HTR-8/SVneo (cell line): ENCODE results near the gene GNS.
A peak's percentile ranks its signal among the peaks of the same experiment; 100 is the strongest.

Experiments used
- DNase-seq: peaks from one replicate; pipeline ENCODE4 v3.0.0; 2011; ENCODE audit warnings: low spot score, mixed read lengths; ENCODE audit not compliant: insufficient read length
- FAIRE-seq: peaks from 2 replicates; lab custom pipeline; 2011; peaks lifted over from hg19 to GRCh38; lab: Jason Lieb, UNC

The GNS gene

GRCh38 chr12:64742416-64742815 is 16.8 kb downstream of the GNS start:
- no peak for DNase-seq
- no peak for FAIRE-seq

GRCh38 chr12:64740646-64741045 is 18.6 kb downstream of the GNS start:
- no peak for FAIRE-seq
- no peak for DNase-seq

DNA sequence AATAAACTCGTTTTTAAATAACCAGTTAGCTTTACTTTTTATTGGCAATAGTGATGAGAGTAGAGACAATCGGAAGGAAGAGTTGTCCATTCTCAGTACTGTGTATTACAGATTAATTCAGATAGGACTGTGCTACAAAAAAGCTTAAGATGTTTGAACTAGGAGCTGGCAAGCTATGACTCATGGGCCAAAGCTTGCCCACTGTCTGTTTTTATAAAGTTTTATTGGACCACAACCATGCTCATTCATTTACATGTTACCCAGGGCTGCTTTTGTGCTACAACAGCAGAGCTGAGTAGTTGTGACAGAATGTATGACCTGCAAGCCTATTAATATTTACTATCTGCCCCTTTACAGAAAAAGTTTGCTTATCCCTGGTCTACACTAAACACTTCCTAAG is 19.4 kb downstream of the GNS start:
- FAIRE-seq (no peak), DNase-seq (no peak)

DNA sequence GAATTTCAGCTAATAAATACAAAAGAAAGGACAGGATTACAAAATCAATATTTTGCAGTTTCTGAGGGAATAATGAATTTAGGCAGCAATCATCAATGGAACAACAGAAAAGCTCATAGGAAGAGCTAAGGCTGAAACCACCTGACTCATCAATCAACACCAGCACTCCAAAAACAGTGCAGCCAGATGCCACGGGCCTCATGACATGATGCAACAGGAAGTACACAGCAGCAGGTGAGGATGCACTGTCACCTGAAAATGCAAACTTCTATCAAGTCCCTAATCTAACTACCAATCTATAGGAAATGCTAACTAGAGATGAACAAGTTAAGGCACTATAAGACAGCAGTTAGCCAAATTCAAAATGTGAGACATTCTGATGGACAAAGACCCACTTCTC is 21.7 kb downstream of the GNS start:
- DNase-seq: no peak
- no peak for FAIRE-seq

GRCh38 chr12:64736771-64737170 is 22.4 kb downstream of the GNS start:
- DNase-seq (no peak), FAIRE-seq (no peak)

DNA sequence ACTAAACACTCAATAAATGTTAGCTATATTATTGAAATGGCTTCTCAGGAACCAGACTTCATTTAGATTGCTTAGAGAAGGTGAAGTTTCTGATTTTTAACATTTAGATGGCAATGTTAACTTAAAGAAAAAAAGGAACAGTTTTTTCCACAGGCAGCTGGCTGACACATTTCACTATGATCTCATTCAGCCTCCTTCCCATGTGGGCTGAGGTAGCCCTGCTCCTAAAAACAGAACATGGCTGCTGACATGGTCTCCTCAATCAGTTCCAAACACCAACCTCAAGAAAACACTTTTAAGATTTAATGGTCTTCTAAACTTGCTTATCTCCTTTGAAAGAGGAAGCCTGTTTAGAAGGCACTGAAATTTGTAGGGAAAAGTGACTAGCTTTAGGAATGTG is 23.8 kb downstream of the GNS start:
- DNase-seq (no peak), FAIRE-seq (no peak)

- FAIRE-seq (peak; percentile 83), DNase-seq (peak; percentile 54)
Measured at GRCh38 chr12:64733857-64734256, 25.3 kb downstream of the GNS start.

DNA sequence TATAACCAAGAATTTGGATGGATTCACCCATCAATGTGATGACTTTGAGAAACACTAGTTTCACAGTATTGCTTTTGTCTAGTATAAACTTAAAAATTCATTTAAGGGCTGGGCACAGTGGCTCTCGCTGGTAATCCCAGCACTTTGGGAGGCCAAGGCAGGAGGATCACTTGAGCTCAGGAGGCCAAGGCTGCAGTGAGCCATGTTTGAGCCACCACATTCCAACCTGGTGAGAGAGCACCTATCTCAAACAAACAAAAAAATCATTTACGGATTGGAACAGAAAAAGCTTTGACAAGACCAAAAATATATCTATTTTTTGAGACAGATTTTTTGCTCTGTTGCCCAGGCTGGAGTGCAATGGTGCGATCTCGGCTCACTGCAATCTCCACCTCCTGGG is 27.5 kb downstream of the GNS start:
- FAIRE-seq (no peak), DNase-seq (no peak)

DNA sequence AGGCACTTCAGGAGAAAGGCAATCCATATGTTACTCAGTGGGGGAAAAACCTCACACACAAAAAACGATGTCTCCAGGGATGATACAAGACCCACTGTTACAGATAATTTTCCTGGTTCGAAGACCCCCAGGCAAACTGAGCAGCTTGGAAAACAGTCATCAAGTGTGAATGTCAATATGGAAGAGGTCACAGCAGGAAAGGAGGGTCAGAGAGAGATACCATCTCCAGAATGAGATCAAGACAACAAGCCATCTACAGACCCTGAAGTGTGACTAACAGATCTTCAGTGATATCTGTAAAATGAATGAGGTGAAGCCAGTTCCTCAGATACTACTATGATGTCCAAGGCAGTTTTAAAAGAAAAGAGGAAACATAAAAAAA is 28.6 kb downstream of the GNS start:
- FAIRE-seq (no peak), DNase-seq (no peak)

DNA sequence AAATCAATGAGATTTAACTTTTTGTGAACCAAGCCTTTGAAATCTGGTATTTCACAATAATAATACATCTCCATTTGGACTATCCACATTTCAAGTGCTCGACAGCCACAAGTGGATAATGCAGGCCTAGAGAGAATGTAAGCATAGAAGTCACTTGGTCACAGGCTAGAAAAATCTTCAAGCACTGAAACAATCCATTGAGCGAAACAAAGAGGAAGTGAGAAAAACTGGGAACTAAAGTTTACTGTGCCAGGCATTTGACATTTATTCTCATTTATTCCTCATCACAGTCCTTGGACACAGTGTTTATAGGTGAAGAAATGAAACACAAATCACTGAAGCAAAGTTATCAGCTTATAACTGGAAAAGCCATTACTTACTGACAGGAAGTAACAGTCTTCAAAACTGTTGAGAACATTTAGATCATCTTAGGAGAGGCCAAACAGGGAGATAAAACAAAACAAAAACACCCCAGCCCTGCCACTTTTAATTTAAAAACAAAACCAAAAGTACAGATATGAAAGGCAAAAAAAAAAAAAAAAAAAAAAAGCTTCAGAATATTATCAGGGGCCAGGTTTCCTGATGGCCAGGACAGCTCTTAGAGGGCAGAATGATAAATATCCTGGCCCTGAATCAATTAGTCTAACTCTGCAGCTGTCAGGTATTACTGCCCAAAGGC is 29.2 kb downstream of the GNS start:
- FAIRE-seq (no peak), DNase-seq (no peak)

- FAIRE-seq (no peak), DNase-seq (no peak)
Measured at GRCh38 chr12:64724201-64724745, 34.9 kb downstream of the GNS start.

DNA sequence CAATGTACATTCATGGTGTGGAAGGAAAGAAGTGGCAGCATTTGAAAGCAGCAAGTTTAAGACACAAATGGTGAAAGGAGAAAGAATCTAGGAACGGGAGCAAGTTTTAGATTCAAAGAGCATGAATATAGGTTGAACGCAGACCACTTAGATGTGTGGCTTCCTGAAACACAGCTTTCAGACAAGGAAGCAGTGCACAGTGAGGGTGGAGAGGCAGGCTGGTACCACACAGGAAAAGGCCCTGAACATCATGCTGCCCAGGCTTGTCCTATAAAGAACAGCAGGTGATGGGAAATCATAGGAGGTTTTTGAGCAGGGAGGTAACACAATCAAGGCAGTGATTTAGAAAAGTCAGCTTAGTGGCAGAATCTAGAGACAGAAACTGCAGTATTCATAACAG is 35.6 kb downstream of the GNS start:
- DNase-seq (no peak), FAIRE-seq (no peak)

- FAIRE-seq (no peak), DNase-seq (no peak)
Measured at GRCh38 chr12:64722835-64723234, 36.4 kb downstream of the GNS start.

DNA sequence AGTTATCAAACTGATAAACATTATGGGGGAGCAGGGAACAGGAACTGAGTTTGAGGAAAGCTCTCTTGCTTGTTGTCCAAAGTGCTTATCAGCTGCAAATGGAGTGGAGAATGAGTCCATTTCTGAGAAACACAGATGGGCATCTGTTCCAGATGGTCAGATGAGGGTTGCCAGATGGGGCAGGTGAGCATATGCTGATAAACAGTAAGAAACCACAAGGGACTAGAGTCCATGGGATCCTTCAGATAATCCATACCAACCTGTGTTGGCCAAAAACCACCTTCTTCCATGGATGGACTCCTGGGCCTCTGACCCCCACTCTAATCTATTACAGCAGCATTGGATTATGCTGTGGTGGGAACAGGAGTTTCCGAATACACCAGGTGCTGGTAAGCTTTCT is 38.3 kb downstream of the GNS start:
- FAIRE-seq (no peak), DNase-seq (no peak)

DNA sequence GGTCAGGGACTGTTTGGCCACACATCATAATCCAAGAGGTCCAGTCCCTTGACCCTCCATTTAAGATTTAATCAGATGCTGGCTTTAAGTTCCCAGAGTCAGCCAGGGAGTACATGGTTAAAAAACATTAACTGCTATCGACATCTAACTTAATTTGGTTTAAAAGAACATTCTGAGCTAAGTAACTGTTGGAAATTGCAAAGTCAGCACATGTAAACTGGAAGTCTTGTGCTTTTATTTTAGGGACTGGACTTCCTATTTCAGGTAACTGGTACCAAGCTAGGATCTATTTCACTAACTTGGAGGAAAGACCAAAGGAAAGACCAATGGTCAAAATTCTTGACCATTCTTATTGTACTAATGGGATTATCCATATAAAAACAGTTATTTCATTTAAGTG is 40.6 kb downstream of the GNS start:
- DNase-seq (no peak), FAIRE-seq (no peak)

- FAIRE-seq (no peak), DNase-seq (no peak)
Measured at GRCh38 chr12:64716839-64717455, 42.3 kb downstream of the GNS start.

DNA sequence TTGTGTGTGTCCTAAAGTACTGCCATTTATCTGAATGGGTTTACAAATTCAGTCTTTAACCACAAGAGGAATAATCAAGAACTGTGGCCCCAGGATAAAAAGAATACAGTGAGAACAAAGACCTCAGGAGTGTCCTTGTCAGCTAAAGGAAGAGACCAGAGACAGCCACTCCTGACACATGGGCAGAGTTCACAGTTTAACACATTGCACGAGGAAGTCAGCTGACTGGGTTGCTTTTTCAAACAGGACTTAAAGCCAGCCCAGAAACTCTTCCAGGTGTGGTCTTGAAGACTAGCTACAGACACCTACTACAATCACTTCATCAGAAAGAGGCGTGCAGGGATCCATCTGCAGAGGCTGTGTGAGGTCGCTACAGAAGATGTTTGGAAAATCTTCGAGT is 42.8 kb downstream of the GNS start:
- no peak for DNase-seq
- no peak for FAIRE-seq

DNA sequence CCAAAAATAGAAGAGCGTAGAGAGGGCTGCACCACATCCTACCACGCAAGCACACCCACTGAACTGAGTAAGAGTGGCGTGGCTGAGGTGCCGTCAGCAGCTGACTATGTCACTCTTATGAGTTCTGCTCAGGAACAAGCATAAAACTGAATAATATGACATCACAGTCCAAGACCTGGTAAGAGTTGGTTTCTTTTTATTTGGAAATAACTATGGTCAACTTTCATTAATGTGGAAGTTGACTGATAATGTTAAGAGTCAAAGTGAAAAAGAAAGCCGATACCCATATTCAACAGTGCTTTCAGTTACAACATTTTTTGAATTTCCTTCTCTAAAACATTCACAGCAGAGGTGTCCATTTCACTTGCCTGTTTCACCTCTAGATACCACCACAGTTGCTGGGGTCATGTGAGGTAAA is 44.6 kb downstream of the GNS start:
- FAIRE-seq: no peak
- DNase-seq: no peak

DNA sequence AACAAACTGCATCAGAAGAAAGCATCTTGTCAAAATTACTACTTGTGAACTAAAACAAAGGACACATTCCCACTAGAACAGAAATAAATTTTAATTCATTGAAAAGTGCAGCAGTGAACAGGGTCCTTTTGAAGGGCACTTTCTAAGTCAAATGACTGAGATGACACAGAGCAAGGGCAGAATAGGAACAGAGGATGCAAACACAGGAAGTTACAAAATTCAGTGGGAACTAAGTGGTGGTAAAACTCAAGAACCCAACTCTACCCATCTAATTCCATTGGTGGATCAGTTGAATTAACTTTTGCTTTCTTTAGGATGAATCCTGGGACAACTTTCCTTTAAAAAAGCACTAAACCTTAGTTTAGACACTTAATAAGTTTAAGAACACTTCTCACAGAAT is 45.8 kb downstream of the GNS start:
- no peak for DNase-seq
- no peak for FAIRE-seq

- FAIRE-seq (no peak), DNase-seq (no peak)
Measured at GRCh38 chr12:64709429-64709828, 49.8 kb downstream of the GNS start.

- DNase-seq (no peak), FAIRE-seq (no peak)
Measured at GRCh38 chr12:64707926-64708325, 51.3 kb downstream of the GNS start.

GRCh38 chr12:64707362-64707761 is 51.8 kb downstream of the GNS start:
- FAIRE-seq (no peak), DNase-seq (no peak)
